GM12878 (cell line): Measurements from ENCODE around the gene ZWILCH. TPM values are rescaled to one million over a fixed set of nuclear protein-coding genes. Genes with fewer than 3 reads are reported as not detected.

Experiments used
- BCL11A ChIP-seq: IDR thresholded peaks from 2 replicates; pipeline ENCODE4 v1.6.1; 2011; ENCODE audit warnings: low read depth, low read length
- CREB1 ChIP-seq: IDR thresholded peaks from 2 replicates; pipeline ENCODE4 v1.6.1; 2012; ENCODE audit warnings: low read depth, mild to moderate bottlenecking, inconsistent platforms
- IKZF2 ChIP-seq, 2 experiments: fragments of 450-650 bp; IDR thresholded peaks; 2 replicates each; pipeline ENCODE4 v1.6.1; 2017; ENCODE audit warnings: mild to moderate bottlenecking in 2 of 2, moderate library complexity in 2 of 2
- LARP7 ChIP-seq: fragments of 450-650 bp; IDR thresholded peaks from 2 replicates; pipeline ENCODE4 v1.6.1; 2017; ENCODE audit warnings: mild to moderate bottlenecking
- PAX5 ChIP-seq: IDR thresholded peaks from 2 replicates; pipeline ENCODE4 v1.6.1; 2011; ENCODE audit warnings: low read depth, low read length, borderline replicate concordance
- POLR2AphosphoS2 ChIP-seq: IDR thresholded peaks from 2 replicates; pipeline ENCODE4 v1.6.1; 2011; ENCODE audit warnings: low read depth, mild to moderate bottlenecking, low read length, improper control_type of control experiment, moderate library complexity
- SMC3 ChIP-seq: IDR thresholded peaks from 2 replicates; pipeline ENCODE4 v1.6.1; 2011; ENCODE audit warnings: low read length, improper control_type of control experiment, borderline replicate concordance
- SRF ChIP-seq, 2 experiments: IDR thresholded peaks; 2 replicates each; pipeline ENCODE4 v1.6.1; 2011; ENCODE audit warnings: low read depth in 2 of 2, low read length in 2 of 2, mild to moderate bottlenecking in 1 of 2, moderate library complexity in 1 of 2
- STAT1 ChIP-seq: fragments of 450-650 bp; conservative IDR thresholded peaks from 2 replicates; pipeline ENCODE4 v1.6.1; 2014; ENCODE audit warnings: antibody characterized with exemption, mild to moderate bottlenecking
- TBL1XR1 ChIP-seq: IDR thresholded peaks from 2 replicates; pipeline ENCODE4 v1.6.1; 2012; ENCODE audit warnings: low read depth, low read length, improper control_type of control experiment
- TCF12 ChIP-seq: IDR thresholded peaks from 2 replicates; pipeline ENCODE4 v1.6.1; 2011; ENCODE audit warnings: low read depth, mild to moderate bottlenecking, low read length
- ZNF274 ChIP-seq: IDR thresholded peaks from one replicate; pipeline ENCODE4 v1.8.0; 2011; ENCODE audit not compliant: insufficient read length, insufficient read depth
- polyA plus RNA-seq, 11 experiments: library from polyadenylated mRNA; depleted of rRNA in 4 of 11; unstranded in 6 of 11; stranded (reverse) in 5 of 11; fragments of >200 nt; fragmentation: Nextera tagmentation in 4 of 11; fragmentation: Illumina TruSeq in 1 of 11; extraction: Ambion mirVana in 4 of 11; extraction: Trizol in 1 of 11; gene quantifications; 1 replicate in 1 of 11; 2 replicates in 10 of 11; pipeline versions ENCODE4 v1.2.1 to v1.2.3, GENCODE V29; 2011 to 2016; ENCODE audit warnings: inconsistent platforms in 2 of 11, missing spikeins in 2 of 11, low read depth in 1 of 11
- total RNA-seq, 4 experiments: library from RNA; depleted of rRNA in 3 of 4; stranded (reverse); fragments of >200 nt in 3 of 4; fragmentation: Illumina TruSeq in 1 of 4; extraction: Trizol in 1 of 4; gene quantifications; 2 replicates each; pipeline versions ENCODE4 v1.2.1 to v1.2.3, GENCODE V29; 2013 to 2021
- TF ChIP-seq, protein P1 (sequence below): fragments of 450-650 bp; conservative IDR thresholded peaks from 2 replicates; pipeline ENCODE4 v1.6.1; 2017; ENCODE audit warnings: mild to moderate bottlenecking, moderate library complexity
- TF ChIP-seq, protein P2 (sequence below): IDR thresholded peaks from 2 replicates; pipeline ENCODE4 v1.6.1; 2011; ENCODE audit warnings: low read depth, mild to moderate bottlenecking, low read length, moderate library complexity, borderline replicate concordance; ENCODE audit errors: extremely low read depth
- TF ChIP-seq, protein P3 (sequence below): fragments of 450-650 bp; formaldehyde crosslinking; IDR thresholded peaks from 2 replicates; pipeline ENCODE4 v1.4.0; 2022; ENCODE audit warnings: mild to moderate bottlenecking, moderate library complexity
- TF ChIP-seq, protein P4 (sequence below): fragments of 450-650 bp; IDR thresholded peaks from 2 replicates; pipeline ENCODE4 v1.6.1; 2016; ENCODE audit warnings: mild to moderate bottlenecking
- TF ChIP-seq, protein P5 (sequence below): IDR thresholded peaks from 2 replicates; pipeline ENCODE4 v1.6.1; 2012; ENCODE audit warnings: low read depth, low read length, improper control_type of control experiment
- TF ChIP-seq, protein P6 (sequence below): fragments of 450-650 bp; IDR thresholded peaks from 2 replicates; pipeline ENCODE4 v1.6.1; 2017; ENCODE audit warnings: borderline replicate concordance

ZWILCH gene
- total and polyA plus RNA-seq, 10 of the 15 experiments (the other 5 are each of a cell fraction or from before 2014, with no cell fraction given) = 15.6 to 73.9 (median 32.4) TPM

DNA sequence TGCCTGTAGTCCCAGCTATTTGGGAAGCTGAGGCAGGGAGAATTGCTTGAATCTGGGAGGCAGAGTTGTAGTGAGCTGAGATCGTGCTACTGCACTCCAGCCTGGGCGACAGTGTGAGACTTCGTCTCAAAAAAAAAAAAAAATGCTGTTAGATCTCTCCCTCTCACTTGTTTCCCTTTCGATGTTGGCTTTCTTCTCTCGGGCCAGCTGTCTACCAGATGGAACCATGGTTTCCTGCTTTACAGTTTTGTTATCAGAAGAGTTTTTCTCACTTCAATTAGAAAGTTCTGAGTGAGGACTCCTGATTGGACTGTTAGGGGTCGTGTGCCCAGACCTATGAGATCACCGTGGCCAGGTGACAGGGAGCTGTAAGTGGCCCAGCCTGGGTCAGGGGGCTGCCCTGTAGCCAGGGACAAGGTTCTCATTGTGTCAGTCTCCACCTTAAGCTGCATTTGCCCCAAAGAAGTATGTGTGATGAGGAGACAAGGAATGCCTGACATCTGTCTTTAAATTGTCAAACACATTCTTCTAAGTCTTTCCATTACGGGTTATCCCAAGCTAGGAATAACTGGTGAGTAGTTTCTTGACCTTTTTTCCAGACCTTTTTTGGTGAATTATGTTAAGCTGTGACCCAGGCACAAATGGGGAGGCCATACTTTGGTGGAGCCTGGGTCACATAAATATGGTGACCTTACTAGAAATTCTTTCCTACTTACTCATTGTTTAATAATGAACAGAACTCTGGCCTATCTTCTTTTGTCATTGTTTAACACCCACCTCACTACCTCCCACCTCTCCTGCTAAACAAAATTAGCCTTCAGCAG is 32.7 kb upstream of the ZWILCH start (continued):
- TF ChIP-seq, protein P1, sequence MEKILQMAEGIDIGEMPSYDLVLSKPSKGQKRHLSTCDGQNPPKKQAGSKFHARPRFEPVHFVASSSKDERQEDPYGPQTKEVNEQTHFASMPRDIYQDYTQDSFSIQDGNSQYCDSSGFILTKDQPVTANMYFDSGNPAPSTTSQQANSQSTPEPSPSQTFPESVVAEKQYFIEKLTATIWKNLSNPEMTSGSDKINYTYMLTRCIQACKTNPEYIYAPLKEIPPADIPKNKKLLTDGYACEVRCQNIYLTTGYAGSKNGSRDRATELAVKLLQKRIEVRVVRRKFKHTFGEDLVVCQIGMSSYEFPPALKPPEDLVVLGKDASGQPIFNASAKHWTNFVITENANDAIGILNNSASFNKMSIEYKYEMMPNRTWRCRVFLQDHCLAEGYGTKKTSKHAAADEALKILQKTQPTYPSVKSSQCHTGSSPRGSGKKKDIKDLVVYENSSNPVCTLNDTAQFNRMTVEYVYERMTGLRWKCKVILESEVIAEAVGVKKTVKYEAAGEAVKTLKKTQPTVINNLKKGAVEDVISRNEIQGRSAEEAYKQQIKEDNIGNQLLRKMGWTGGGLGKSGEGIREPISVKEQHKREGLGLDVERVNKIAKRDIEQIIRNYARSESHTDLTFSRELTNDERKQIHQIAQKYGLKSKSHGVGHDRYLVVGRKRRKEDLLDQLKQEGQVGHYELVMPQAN = no peak
- TF ChIP-seq, protein P2, sequence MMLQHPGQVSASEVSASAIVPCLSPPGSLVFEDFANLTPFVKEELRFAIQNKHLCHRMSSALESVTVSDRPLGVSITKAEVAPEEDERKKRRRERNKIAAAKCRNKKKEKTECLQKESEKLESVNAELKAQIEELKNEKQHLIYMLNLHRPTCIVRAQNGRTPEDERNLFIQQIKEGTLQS = no peak
- TF ChIP-seq POLR2AphosphoS2 (no peak), TCF12 (peak; percentile 92), TBL1XR1 (no peak), CREB1 (0 out of 2 replicates have a peak, but pooled peaks have one; percentile 11), ZNF274 (no peak), SRF (IDR thresholded peaks at IDR 0.05; ENCODE audit: low read depth in 2 of 2, low read length in 2 of 2) (no peak), PAX5 (no peak), STAT1 (no peak), LARP7 (no peak), IKZF2 (IDR thresholded peaks at IDR 0.05) (peak; percentile 24 to 48; a peak in 1 of 4 replicates), SMC3 (no peak), BCL11A (0 out of 2 replicates have a peak, but pooled peaks have one; percentile 7)
- TF ChIP-seq, protein P3, sequence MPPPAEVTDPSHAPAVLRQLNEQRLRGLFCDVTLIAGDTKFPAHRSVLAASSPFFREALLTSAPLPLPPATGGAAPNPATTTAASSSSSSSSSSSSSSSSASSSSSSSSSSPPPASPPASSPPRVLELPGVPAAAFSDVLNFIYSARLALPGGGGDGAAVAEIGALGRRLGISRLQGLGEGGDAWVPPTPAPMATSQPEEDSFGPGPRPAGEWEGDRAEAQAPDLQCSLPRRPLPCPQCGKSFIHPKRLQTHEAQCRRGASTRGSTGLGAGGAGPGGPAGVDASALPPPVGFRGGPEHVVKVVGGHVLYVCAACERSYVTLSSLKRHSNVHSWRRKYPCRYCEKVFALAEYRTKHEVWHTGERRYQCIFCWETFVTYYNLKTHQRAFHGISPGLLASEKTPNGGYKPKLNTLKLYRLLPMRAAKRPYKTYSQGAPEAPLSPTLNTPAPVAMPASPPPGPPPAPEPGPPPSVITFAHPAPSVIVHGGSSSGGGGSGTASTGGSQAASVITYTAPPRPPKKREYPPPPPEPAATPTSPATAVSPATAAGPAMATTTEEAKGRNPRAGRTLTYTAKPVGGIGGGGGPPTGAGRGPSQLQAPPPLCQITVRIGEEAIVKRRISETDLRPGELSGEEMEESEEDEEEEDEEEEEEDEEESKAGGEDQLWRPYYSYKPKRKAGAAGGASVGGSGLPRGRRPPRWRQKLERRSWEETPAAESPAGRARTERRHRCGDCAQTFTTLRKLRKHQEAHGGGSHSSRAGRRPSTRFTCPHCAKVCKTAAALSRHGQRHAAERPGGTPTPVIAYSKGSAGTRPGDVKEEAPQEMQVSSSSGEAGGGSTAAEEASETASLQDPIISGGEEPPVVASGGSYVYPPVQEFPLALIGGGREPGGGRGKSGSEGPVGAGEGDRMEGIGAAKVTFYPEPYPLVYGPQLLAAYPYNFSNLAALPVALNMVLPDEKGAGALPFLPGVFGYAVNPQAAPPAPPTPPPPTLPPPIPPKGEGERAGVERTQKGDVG (CRISPR knock-in tag) = no peak
- TF ChIP-seq, protein P4, sequence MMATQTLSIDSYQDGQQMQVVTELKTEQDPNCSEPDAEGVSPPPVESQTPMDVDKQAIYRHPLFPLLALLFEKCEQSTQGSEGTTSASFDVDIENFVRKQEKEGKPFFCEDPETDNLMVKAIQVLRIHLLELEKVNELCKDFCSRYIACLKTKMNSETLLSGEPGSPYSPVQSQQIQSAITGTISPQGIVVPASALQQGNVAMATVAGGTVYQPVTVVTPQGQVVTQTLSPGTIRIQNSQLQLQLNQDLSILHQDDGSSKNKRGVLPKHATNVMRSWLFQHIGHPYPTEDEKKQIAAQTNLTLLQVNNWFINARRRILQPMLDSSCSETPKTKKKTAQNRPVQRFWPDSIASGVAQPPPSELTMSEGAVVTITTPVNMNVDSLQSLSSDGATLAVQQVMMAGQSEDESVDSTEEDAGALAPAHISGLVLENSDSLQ = peak; percentile 63; the same call in 1 of the 2 replicates
- TF ChIP-seq, protein P5, sequence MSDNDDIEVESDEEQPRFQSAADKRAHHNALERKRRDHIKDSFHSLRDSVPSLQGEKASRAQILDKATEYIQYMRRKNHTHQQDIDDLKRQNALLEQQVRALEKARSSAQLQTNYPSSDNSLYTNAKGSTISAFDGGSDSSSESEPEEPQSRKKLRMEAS = no peak
- TF ChIP-seq, protein P6, sequence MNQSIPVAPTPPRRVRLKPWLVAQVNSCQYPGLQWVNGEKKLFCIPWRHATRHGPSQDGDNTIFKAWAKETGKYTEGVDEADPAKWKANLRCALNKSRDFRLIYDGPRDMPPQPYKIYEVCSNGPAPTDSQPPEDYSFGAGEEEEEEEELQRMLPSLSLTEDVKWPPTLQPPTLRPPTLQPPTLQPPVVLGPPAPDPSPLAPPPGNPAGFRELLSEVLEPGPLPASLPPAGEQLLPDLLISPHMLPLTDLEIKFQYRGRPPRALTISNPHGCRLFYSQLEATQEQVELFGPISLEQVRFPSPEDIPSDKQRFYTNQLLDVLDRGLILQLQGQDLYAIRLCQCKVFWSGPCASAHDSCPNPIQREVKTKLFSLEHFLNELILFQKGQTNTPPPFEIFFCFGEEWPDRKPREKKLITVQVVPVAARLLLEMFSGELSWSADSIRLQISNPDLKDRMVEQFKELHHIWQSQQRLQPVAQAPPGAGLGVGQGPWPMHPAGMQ = no peak
